Muscle layer of colon (tissue), 2 donors: Measurements from ENCODE around the gene ARHGAP20.

Experiments
- H3K27ac ChIP-seq: one replicate; pipeline ENCODE4 v1.7.0; 2013; ENCODE audit warnings: low read depth, mild to moderate bottlenecking, low read length, moderate library complexity
- H3K27me3 ChIP-seq, 2 donors: one replicate each; pipeline ENCODE4 v1.7.0; 2013; ENCODE audit warnings: low read length in 2 of 2, mild to moderate bottlenecking in 2 of 2; ENCODE audit not compliant: insufficient read depth in 2 of 2, control insufficient read depth in 1 of 2
- H3K36me3 ChIP-seq: one replicate; pipeline ENCODE4 v1.7.0; 2013; ENCODE audit warnings: mild to moderate bottlenecking, low read length; ENCODE audit not compliant: insufficient read depth
- H3K4me1 ChIP-seq: one replicate; pipeline ENCODE4 v1.7.0; 2013; ENCODE audit warnings: mild to moderate bottlenecking, low read length; ENCODE audit not compliant: insufficient read depth
- H3K4me3 ChIP-seq, 2 donors: one replicate each; pipeline ENCODE4 v1.7.0; 2013; ENCODE audit warnings: low read length in 2 of 2, low read depth in 1 of 2, mild to moderate bottlenecking in 1 of 2, moderate library complexity in 1 of 2
- H3K9ac ChIP-seq: one replicate; pipeline ENCODE4 v1.7.0; 2013; ENCODE audit warnings: low read length
- H3K9me3 ChIP-seq: one replicate; pipeline ENCODE4 v1.7.0; 2013; ENCODE audit warnings: mild to moderate bottlenecking, low read length
- donor health status: abdominal sarcoma.
- donor health status: Adenocarcinoma of cecum.

The ARHGAP20 gene

GRCh38 chr11:110599207-110599606, 113.0 kb downstream of the ARHGAP20 start:
- Histone ChIP-seq H3K36me3 (no peaks in the 10 kb centered on the region), H3K27me3 (no peaks in the 10 kb centered on the region), H3K9ac (no peak overlapping the region), H3K4me3 (no peak overlapping the region), H3K9me3 (no peaks in the 10 kb centered on the region), H3K27ac (no peak overlapping the region), H3K4me1 (no peaks in the 10 kb centered on the region)

GRCh38 chr11:110598725-110599124, 113.5 kb downstream of the ARHGAP20 start:
- no peak overlapping the region for H3K4me3 ChIP-seq

GRCh38 chr11:110587972-110588371, 124.3 kb downstream of the ARHGAP20 start:
- Histone ChIP-seq H3K4me1 (no peaks in the 10 kb centered on the region), H3K9me3 (no peaks in the 10 kb centered on the region), H3K36me3 (peaks cover 9% of the 10 kb centered on the region), H3K9ac (no peak overlapping the region), H3K27me3 (no peaks in the 10 kb centered on the region), H3K27ac (no peak overlapping the region), H3K4me3 (no peak overlapping the region)

More at GRCh38 chr11:110598725-110599124, 113.5 kb downstream of the ARHGAP20 start:
- H3K4me1 ChIP-seq, result no peaks in the 10 kb centered on the region
- no peaks in the 10 kb centered on the region for H3K36me3 ChIP-seq
- no peak overlapping the region for H3K27ac ChIP-seq
- H3K27me3 ChIP-seq, result no peaks in the 10 kb centered on the region
- no peaks in the 10 kb centered on the region for H3K9me3 ChIP-seq
- no peak overlapping the region for H3K9ac ChIP-seq

DNA sequence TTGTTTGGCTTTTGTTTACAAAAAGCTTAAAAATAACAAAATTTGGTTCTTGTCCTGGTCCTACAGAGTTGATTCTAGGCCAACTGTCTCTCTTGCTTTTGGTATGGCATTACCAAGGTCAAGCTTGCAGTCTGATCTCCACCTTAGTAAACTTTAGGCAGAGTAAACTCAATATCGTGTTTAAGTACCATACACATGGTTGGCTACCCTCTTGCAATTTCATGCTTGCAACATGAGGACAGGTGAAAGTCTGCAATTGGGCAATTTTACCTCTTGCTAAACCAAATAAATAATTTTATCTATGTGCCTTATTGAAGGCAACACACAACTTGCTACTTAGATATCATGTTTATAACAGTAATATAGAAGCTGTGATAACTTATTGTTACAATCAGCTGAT, 125.1 kb downstream of the ARHGAP20 start:
- Histone ChIP-seq H3K27ac (no peak overlapping the region), H3K36me3 (peaks cover 10% of the 10 kb centered on the region), H3K4me1 (no peaks in the 10 kb centered on the region), H3K9me3 (no peaks in the 10 kb centered on the region), H3K9ac (no peak overlapping the region), H3K4me3 (no peak overlapping the region), H3K27me3 (no peaks in the 10 kb centered on the region)

DNA sequence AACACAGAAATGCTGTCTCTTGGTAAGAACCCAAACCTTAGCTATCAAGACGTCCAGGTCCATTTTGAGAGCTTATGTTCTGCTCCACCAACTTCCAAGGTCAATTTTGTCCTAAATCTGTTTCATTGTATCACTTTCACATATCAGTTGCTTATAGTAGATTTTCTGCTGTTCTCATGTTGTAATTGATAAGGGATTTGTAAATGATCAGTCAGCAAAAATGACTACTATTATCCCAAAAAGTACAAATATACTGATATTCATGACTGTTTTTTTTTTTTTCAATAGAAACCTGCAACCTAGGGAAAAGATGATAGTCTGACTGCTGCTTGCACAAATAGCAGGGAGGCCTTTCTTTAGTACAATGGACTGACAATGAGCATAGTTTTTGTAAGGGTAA, 128.1 kb downstream of the ARHGAP20 start:
- Histone ChIP-seq H3K9ac (no peak overlapping the region), H3K27ac (no peak overlapping the region), H3K4me1 (no peaks in the 10 kb centered on the region), H3K9me3 (no peaks in the 10 kb centered on the region), H3K27me3 (no peaks in the 10 kb centered on the region), H3K4me3 (no peak overlapping the region), H3K36me3 (peaks cover 10% of the 10 kb centered on the region)

GRCh38 chr11:110582728-110583432, 129.4 kb downstream of the ARHGAP20 start:
- Histone ChIP-seq H3K4me3 (no peak overlapping the region), H3K9ac (no peak overlapping the region), H3K9me3 (no peaks in the 10 kb centered on the region), H3K27ac (no peak overlapping the region), H3K4me1 (no peaks in the 10 kb centered on the region), H3K36me3 (peaks cover 10% of the 10 kb centered on the region), H3K27me3 (no peaks in the 10 kb centered on the region)

GRCh38 chr11:110580571-110580970, 131.7 kb downstream of the ARHGAP20 start:
- peaks cover 10% of the 10 kb centered on the region for H3K36me3 ChIP-seq
- H3K27me3 ChIP-seq, result no peaks in the 10 kb centered on the region

GRCh38 chr11:110573411-110573810, 138.8 kb downstream of the ARHGAP20 start:
- Histone ChIP-seq H3K36me3 (no peaks in the 10 kb centered on the region), H3K9ac (no peak overlapping the region), H3K27ac (no peak overlapping the region), H3K27me3 (no peaks in the 10 kb centered on the region), H3K4me1 (no peaks in the 10 kb centered on the region), H3K4me3 (no peak overlapping the region), H3K9me3 (no peaks in the 10 kb centered on the region)

More at GRCh38 chr11:110580571-110580970, 131.7 kb downstream of the ARHGAP20 start:
- no peak overlapping the region for H3K27ac ChIP-seq
- H3K9ac ChIP-seq, result no peak overlapping the region
- H3K9me3 ChIP-seq, result no peaks in the 10 kb centered on the region
- H3K4me1 ChIP-seq, result no peaks in the 10 kb centered on the region
- no peak overlapping the region for H3K4me3 ChIP-seq

- no peak overlapping the region for H3K4me3 ChIP-seq
- H3K9me3 ChIP-seq, result no peaks in the 10 kb centered on the region
- no peaks in the 10 kb centered on the region for H3K4me1 ChIP-seq
- no peaks in the 10 kb centered on the region for H3K27me3 ChIP-seq
- H3K27ac ChIP-seq, result no peak overlapping the region
- H3K36me3 ChIP-seq, result no peaks in the 10 kb centered on the region
- no peak overlapping the region for H3K9ac ChIP-seq
These were observed 141.0 kb downstream of the ARHGAP20 start for GRCh38 chr11:110571081-110571720.

DNA sequence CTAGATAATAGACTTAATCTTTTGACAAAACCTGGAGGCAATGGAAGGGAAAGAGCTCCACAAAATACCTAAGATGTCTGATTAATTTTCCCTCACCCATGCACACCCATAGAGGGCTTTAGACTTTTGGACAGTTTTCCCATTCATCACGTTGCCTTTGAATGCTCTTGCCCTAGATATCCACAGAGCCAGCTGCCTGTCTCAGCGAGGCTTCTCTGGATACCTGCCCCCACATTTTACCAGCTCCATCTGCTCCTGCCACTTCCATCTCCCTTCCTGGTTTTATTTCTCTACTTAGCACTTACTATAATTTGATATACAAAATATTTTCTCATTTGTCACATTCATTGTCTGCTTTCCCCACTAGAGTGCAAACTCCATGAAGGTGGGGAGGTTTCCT, 145.7 kb downstream of the ARHGAP20 start:
- H3K4me3 ChIP-seq, result no peak overlapping the region

DNA sequence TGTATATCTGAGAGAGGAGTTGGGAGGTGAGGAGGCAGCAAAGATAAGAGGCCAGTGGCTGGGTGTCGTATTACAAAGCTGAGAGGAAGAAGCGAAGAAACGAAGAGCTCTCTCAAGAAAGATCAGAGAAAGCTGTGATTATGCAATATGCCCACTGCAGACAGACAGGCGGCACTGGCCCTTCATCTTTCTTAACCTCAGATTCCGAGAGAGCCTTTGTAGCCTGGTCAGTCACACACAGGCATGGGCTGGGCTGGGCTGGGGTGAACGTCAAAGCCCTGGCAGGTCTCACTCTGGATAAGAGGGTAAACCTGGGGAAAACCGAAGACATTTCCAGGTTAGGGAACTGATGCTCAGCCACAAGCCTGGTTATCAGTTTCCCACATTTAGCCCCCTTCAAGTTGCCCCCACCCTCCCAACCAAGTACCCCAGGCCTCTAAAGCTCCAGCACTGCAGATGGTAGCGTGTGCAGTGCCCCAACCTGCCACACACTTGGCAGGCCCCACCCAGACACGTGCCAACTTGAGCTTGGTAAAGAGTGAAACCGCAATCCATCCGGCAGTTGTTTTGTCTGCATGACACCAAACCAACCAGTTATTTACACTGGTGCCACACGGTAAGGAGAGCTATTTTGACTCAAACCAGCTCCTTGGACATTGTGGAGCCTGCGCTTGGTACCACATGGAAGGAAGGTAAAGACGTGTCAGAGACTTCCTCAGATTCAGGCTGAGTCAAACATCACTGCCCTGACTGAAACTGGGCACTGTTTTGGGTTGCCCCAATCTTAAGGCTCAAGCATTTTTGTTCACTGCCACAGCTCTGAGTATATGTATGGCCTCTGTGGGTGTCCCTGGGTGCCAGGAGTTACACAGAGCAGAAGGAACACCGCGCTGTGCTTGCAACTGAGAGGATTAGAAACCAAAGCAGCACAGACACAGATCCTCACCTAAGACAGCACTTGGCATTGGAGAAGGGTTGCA, 146.6 kb downstream of the ARHGAP20 start:
- Histone ChIP-seq H3K4me3 (no peak overlapping the region), H3K27ac (no peak overlapping the region), H3K4me1 (no peaks in the 10 kb centered on the region), H3K36me3 (no peaks in the 10 kb centered on the region), H3K27me3 (no peaks in the 10 kb centered on the region), H3K9ac (no peak overlapping the region), H3K9me3 (no peaks in the 10 kb centered on the region)

More for the DNA sequence above, 145.7 kb downstream of the ARHGAP20 start:
- Histone ChIP-seq H3K9ac (no peak overlapping the region), H3K9me3 (no peaks in the 10 kb centered on the region), H3K36me3 (no peaks in the 10 kb centered on the region), H3K27ac (no peak overlapping the region), H3K4me1 (no peaks in the 10 kb centered on the region), H3K27me3 (no peaks in the 10 kb centered on the region)
